ENCODE data around the gene SLC18A3. TPM values are rescaled to one million over a fixed set of nuclear protein-coding genes. Genes with fewer than 3 reads are reported as not detected.

SLC18A3 gene
- total RNA-seq, 1 experiment from 2014 or later, result not detected

DNA sequence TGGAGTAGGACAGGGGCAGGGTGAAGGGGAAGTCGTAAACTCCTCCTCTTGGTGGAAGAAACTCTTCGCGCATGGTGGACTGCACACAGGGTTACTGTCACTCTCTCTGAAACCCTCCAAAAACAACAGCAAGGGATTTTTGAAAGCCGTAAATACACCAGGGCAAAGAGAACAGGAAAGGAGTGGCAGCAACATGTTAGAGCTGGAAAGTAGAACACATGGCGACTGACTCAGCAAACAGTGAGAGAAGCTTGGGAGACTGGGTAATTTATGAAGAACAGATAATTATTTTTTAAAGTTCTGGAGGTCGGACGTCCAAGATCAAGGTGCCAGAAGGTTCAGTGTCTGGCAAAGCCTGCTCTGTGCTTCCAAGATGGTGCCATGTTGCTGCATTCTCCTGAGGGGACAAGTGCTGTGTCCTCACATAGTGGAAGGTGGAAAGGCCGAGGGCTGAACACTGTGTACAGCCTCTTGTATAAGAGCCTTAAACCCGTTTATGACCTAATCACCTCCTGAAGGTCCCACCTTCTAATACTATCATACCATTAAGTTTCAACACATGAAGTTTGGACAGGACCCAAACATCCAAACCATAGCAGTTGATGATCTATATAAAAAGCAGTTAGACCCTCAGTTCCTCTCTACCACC, 46.9 kb downstream of the SLC18A3 start:
- H3K9me3 Mint-ChIP-seq (ENCODE audit: low read depth, unreplicated experiment), result peaks cover 4% of the 10 kb centered on the region
- peaks cover 67% of the 10 kb centered on the region for H3K27me3 Mint-ChIP-seq (ENCODE audit: unreplicated experiment)
- TF ChIP-seq CTCF (IDR thresholded peaks at IDR 0.05; ENCODE audit: unreplicated experiment), result no peak
- intact Hi-C loops (cut with micrococcal nuclease; ENCODE audit: unreplicated experiment), result no loop called here
- no peak for DNase-seq
- no peak overlapping the region for H3K27ac Mint-ChIP-seq (ENCODE audit: unreplicated experiment)
- no TSS peak for BruUV-seq (replicated peaks)
- no peaks in the 10 kb centered on the region for H3K36me3 Mint-ChIP-seq (ENCODE audit: insufficient read depth, unreplicated experiment)
- H3K4me3 Mint-ChIP-seq (ENCODE audit: low read depth, unreplicated experiment), result no peak overlapping the region
- CTCF ChIA-PET, result no interaction called here
- H3K4me1 Mint-ChIP-seq (ENCODE audit: low read depth, unreplicated experiment), result no peaks in the 10 kb centered on the region

GRCh38 chr10:49657606-49658005, 47.5 kb downstream of the SLC18A3 start:
- intact Hi-C loops (cut with micrococcal nuclease; ENCODE audit: unreplicated experiment), result no loop called here
- no peak overlapping the region for H3K27ac Mint-ChIP-seq (ENCODE audit: unreplicated experiment)
- DNase-seq, result no peak
- peaks cover 67% of the 10 kb centered on the region for H3K27me3 Mint-ChIP-seq (ENCODE audit: unreplicated experiment)
- no peak for TF ChIP-seq CTCF (IDR thresholded peaks at IDR 0.05; ENCODE audit: unreplicated experiment)
- H3K9me3 Mint-ChIP-seq (ENCODE audit: low read depth, unreplicated experiment), result peaks cover 4% of the 10 kb centered on the region
- no peaks in the 10 kb centered on the region for H3K4me1 Mint-ChIP-seq (ENCODE audit: low read depth, unreplicated experiment)
- no peaks in the 10 kb centered on the region for H3K36me3 Mint-ChIP-seq (ENCODE audit: insufficient read depth, unreplicated experiment)
- BruUV-seq (replicated peaks), result no TSS peak
- no peak overlapping the region for H3K4me3 Mint-ChIP-seq (ENCODE audit: low read depth, unreplicated experiment)
- CTCF ChIA-PET, result no interaction called here

- Mint-ChIP-seq H3K4me3 (ENCODE audit: low read depth, unreplicated experiment) (no peak overlapping the region), H3K27me3 (ENCODE audit: unreplicated experiment) (peaks cover 82% of the 10 kb centered on the region), H3K9me3 (ENCODE audit: low read depth, unreplicated experiment) (peaks cover 4% of the 10 kb centered on the region), H3K27ac (ENCODE audit: unreplicated experiment) (no peak overlapping the region), H3K4me1 (ENCODE audit: low read depth, unreplicated experiment) (no peaks in the 10 kb centered on the region), H3K36me3 (ENCODE audit: insufficient read depth, unreplicated experiment) (no peaks in the 10 kb centered on the region)
- CTCF ChIA-PET, result no interaction called here
- TF ChIP-seq CTCF (IDR thresholded peaks at IDR 0.05; ENCODE audit: unreplicated experiment), result no peak
- no TSS peak for BruUV-seq (replicated peaks)
- intact Hi-C loops (cut with micrococcal nuclease; ENCODE audit: unreplicated experiment), result no loop called here
- DNase-seq, result no peak
Measured at GRCh38 chr10:49661140-49661856, 51.2 kb downstream of the SLC18A3 start.

Other genes with a start within 250 kb of the SLC18A3 start
- gene DRGX, start 214.2 kb upstream of the SLC18A3 start, total RNA-seq (2022), result not detected in 2 replicates
- 25.7 and 32.0 TPM in 2 replicates for gene ERCC6, start 71.2 kb upstream of the SLC18A3 start, total RNA-seq (2022)
- not detected in 2 replicates for gene CHAT, start 3.7 kb downstream of the SLC18A3 start, total RNA-seq (2022)
- gene C10orf53, start 69.3 kb downstream of the SLC18A3 start, total RNA-seq (2022), result not detected in 2 replicates
- gene OGDHL, start 152.0 kb downstream of the SLC18A3 start, total RNA-seq (2022), result 0.24 and 1.0 TPM in 2 replicates

Measured in Calu3 (cell line).